ENCODE results near the gene KCNMA1.

DNA sequence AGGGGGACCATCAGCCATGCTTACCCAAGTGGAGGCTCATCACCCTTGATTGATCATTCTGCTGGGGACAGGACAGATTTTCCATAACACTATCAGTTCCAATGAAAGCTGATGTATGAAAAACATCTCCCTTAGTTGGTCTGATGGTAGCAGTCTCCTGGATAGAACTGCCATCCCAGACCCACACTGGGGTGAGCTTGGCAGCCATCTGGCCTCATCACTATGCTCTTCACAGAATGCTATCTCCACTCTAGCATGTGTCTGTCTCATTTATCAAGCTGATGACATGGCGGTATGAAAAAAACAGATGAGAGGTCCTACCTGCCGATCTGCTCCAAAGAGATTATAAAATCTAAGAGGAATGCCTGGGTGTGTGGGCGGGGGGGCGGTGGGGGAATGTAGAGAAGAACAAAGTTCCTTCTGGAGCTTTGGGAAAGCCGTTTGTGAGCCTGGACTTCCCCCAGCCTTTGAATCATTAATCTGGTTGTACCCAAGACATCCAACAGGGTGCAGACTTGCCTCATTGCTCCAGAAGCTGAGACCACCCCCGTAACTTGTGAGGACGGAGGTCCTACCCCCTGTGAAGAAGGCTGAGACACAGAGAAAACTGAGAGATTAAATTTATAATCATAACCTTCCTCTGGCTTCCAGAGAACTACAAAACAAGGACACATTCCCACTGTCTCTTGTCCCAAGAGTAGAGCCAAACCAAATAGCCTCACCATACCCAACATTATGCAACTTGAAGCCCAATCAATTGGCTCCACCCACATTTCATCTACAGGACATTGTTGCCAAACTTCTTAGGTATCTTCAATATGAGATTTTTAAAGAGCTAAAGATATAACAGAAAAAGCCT is 340.8 kb downstream of the KCNMA1 start:
- TF ChIP-seq, protein P1, sequence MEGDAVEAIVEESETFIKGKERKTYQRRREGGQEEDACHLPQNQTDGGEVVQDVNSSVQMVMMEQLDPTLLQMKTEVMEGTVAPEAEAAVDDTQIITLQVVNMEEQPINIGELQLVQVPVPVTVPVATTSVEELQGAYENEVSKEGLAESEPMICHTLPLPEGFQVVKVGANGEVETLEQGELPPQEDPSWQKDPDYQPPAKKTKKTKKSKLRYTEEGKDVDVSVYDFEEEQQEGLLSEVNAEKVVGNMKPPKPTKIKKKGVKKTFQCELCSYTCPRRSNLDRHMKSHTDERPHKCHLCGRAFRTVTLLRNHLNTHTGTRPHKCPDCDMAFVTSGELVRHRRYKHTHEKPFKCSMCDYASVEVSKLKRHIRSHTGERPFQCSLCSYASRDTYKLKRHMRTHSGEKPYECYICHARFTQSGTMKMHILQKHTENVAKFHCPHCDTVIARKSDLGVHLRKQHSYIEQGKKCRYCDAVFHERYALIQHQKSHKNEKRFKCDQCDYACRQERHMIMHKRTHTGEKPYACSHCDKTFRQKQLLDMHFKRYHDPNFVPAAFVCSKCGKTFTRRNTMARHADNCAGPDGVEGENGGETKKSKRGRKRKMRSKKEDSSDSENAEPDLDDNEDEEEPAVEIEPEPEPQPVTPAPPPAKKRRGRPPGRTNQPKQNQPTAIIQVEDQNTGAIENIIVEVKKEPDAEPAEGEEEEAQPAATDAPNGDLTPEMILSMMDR (conservative IDR thresholded peaks at IDR 0.05; ENCODE audit: low read depth, low read length), result peak; percentile 45
- no peak for TF ChIP-seq EZH2phosphoT487 (IDR thresholded peaks at IDR 0.05; ENCODE audit: borderline replicate concordance, low read length)
- TF ChIP-seq EZH2 (IDR thresholded peaks at IDR 0.05; ENCODE audit: low read length, unreplicated experiment), result no peak

All from PC-3 (cell line).